GM12878 (cell line): Measurements from ENCODE around the gene TUBGCP2. TPM values are rescaled to one million over a fixed set of nuclear protein-coding genes. Genes with fewer than 3 reads are reported as not detected.

Experiments used
- ATAC-seq: fragments of 200-7000 bp; cut with Tn5 transposase; 3 replicates; pipeline ENCODE4 v1.9.1; 2020; ENCODE audit warnings: mild to moderate bottlenecking, moderate library complexity
- BruUV-seq: library from RNA; stranded (reverse); fragments of 400-500 nt; replicated peaks from 2 replicates; lab custom pipeline; 2021; lab: Mats Ljungman, UMichigan
- CTCF ChIA-PET: fragments of 300-600 bp; sonication (Branson Sonifier 250); formaldehyde crosslinking; extraction: SDS; loops from one replicate; lab custom pipeline; 2021; ENCODE audit warnings: inconsistent platforms; lab: Yijun Ruan, JAX
- POLR2A ChIA-PET: fragments of 350-600 bp; formaldehyde crosslinking; extraction: SDS; loops from one replicate; lab custom pipeline; 2021; ENCODE audit warnings: inconsistent platforms; lab: Charles Lee
- RAD21 ChIA-PET: fragments of 300-600 bp; sonication (Branson Sonifier 250); formaldehyde crosslinking; loops from one replicate; lab custom pipeline; 2023; ENCODE audit warnings: antibody characterized with exemption; ENCODE audit not compliant: unreplicated experiment; lab: Charles Lee
- SMC1A ChIA-PET: fragments of 300-600 bp; sonication (Branson Sonifier 250); formaldehyde crosslinking; loops from one replicate; lab custom pipeline; 2023; ENCODE audit not compliant: unreplicated experiment, uncharacterized antibody; lab: Charles Lee
- DNase-seq: peaks from one replicate; pipeline ENCODE4 v3.0.0-alpha.2; 2011; ENCODE audit warnings: low read depth, low spot score
- FAIRE-seq: peaks from 3 replicates; lab custom pipeline; 2011; peaks lifted over from hg19 to GRCh38; lab: Jason Lieb, UNC
- H2AFZ ChIP-seq: 2 replicates; pipeline ENCODE4 v1.6.0; 2011; ENCODE audit warnings: low read depth, low read length, control low read depth; ENCODE audit not compliant: control insufficient read depth
- H3K27ac ChIP-seq: 2 replicates; pipeline ENCODE4 v1.5.1; 2011; ENCODE audit warnings: control low read depth; ENCODE audit not compliant: control insufficient read depth, insufficient read depth
- H3K27me3 ChIP-seq, 2 experiments: replicated peaks in 1 of 2; 2 replicates each; pipeline versions ENCODE4 v1.6.0 to v1.6.1; 2011; ENCODE audit warnings: low read length in 1 of 2; ENCODE audit not compliant: control insufficient read depth in 2 of 2, insufficient read depth in 2 of 2
- H3K36me3 ChIP-seq, 2 experiments: 2 replicates each; pipeline ENCODE4 v1.5.1; 2011; ENCODE audit warnings: low read length in 1 of 2; ENCODE audit not compliant: control insufficient read depth in 2 of 2, insufficient read depth in 2 of 2
- H3K4me1 ChIP-seq: 2 replicates; pipeline ENCODE4 v1.6.1; 2011; ENCODE audit warnings: mild to moderate bottlenecking, low read length, moderate library complexity, mixed read lengths; ENCODE audit not compliant: control insufficient read depth, insufficient read depth
- H3K4me2 ChIP-seq: 2 replicates; pipeline ENCODE4 v1.6.0; 2011; ENCODE audit warnings: control low read depth; ENCODE audit not compliant: control insufficient read depth, insufficient read depth
- H3K4me3 ChIP-seq: fragments of 200-600 bp; sonication (generic); 2 replicates; pipeline ENCODE4 v1.5.1; 2016
- H3K79me2 ChIP-seq: 2 replicates; pipeline ENCODE4 v1.6.0; 2011; ENCODE audit warnings: low read length; ENCODE audit not compliant: control insufficient read depth, insufficient read depth
- H3K9ac ChIP-seq: 2 replicates; pipeline ENCODE4 v1.8.0; 2011; ENCODE audit warnings: low read length, control low read depth, mixed read lengths; ENCODE audit not compliant: control insufficient read depth, insufficient read depth
- H3K9me3 ChIP-seq: replicated peaks from 3 replicates; pipeline ENCODE4 v1.5.1; 2011; ENCODE audit warnings: mild to moderate bottlenecking, low read length; ENCODE audit not compliant: control insufficient read depth, insufficient read depth
- H4K20me1 ChIP-seq: 2 replicates; pipeline ENCODE4 v1.6.0; 2011; ENCODE audit not compliant: control insufficient read depth, insufficient read depth
- ATF7 ChIP-seq: fragments of 450-650 bp; IDR thresholded peaks from 2 replicates; pipeline ENCODE4 v1.6.1; 2016; ENCODE audit warnings: low read depth, mild to moderate bottlenecking
- BACH1 ChIP-seq: fragments of 450-650 bp; IDR thresholded peaks from 2 replicates; pipeline ENCODE4 v1.6.1; 2017; ENCODE audit warnings: mild to moderate bottlenecking, borderline replicate concordance
- BCL3 ChIP-seq: IDR thresholded peaks from 2 replicates; pipeline ENCODE4 v1.6.1; 2011; ENCODE audit warnings: borderline replicate concordance, low read depth, mild to moderate bottlenecking, moderate library complexity, low read length; ENCODE audit not compliant: insufficient read depth, poor library complexity, severe bottlenecking
- CEBPB ChIP-seq, 2 experiments: fragments of 150-350 bp in 1 of 2; IDR thresholded peaks; 2 replicates each; pipeline ENCODE4 v1.6.1; 2012 to 2014; ENCODE audit warnings: low read depth in 2 of 2, low read length in 2 of 2, borderline replicate concordance in 1 of 2, inconsistent platforms in 1 of 2
- EED ChIP-seq: sonication (generic); IDR thresholded peaks from 2 replicates; pipeline ENCODE4 v1.6.1; 2016; ENCODE audit warnings: antibody characterized with exemption, low read depth
- HDAC2 ChIP-seq: fragments of 200-600 bp; sonication (generic); IDR thresholded peaks from 2 replicates; pipeline ENCODE4 v1.6.1; 2017
- IKZF1 ChIP-seq: fragments of 450-650 bp; conservative IDR thresholded peaks from 2 replicates; pipeline ENCODE4 v1.6.1; 2017; ENCODE audit warnings: antibody characterized with exemption, mild to moderate bottlenecking
- IKZF2 ChIP-seq, 2 experiments: fragments of 450-650 bp; IDR thresholded peaks; 2 replicates each; pipeline ENCODE4 v1.6.1; 2017; ENCODE audit warnings: mild to moderate bottlenecking in 2 of 2, moderate library complexity in 2 of 2
- KAT2A ChIP-seq: conservative IDR thresholded peaks from 2 replicates; pipeline ENCODE4 v1.6.1; 2011; ENCODE audit warnings: low read depth, low read length; ENCODE audit not compliant: control insufficient read depth
- MXI1 ChIP-seq: fragments of 150-350 bp; IDR thresholded peaks from 2 replicates; pipeline ENCODE4 v1.6.1; 2011; ENCODE audit warnings: low read depth, mild to moderate bottlenecking, inconsistent platforms, low read length, improper control_type of control experiment
- RAD51 ChIP-seq: fragments of 450-650 bp; IDR thresholded peaks from 2 replicates; pipeline ENCODE4 v1.6.1; 2016; ENCODE audit warnings: moderate library complexity, mild to moderate bottlenecking, inconsistent platforms
- RUNX3 ChIP-seq: IDR thresholded peaks from 2 replicates; pipeline ENCODE4 v1.6.1; 2012; ENCODE audit warnings: low read length, inconsistent platforms
- SUPT20H ChIP-seq: IDR thresholded peaks from 2 replicates; pipeline ENCODE4 v1.6.1; 2011; ENCODE audit warnings: low read depth, mild to moderate bottlenecking, low read length, moderate library complexity, borderline replicate concordance; ENCODE audit not compliant: control insufficient read depth
- YY1 ChIP-seq: IDR thresholded peaks from 2 replicates; pipeline ENCODE4 v1.6.1; 2011; ENCODE audit warnings: low read depth, mild to moderate bottlenecking, low read length
- ZNF622 ChIP-seq: fragments of 450-650 bp; IDR thresholded peaks from 2 replicates; pipeline ENCODE4 v1.6.1; 2017; ENCODE audit warnings: mild to moderate bottlenecking, inconsistent platforms
- WGBS: methylation state at CpG from one replicate; pipeline ENCODE4 v1.1.6; 2016; ENCODE audit warnings: low lambda C conversion rate; ENCODE audit not compliant: insufficient replicate concordance, insufficient coverage; ENCODE audit errors: missing lambda C conversion rate; 5-methylcytosine and 5-hydroxymethylcytosine counted together
- in situ Hi-C: fragments of 300-500 bp; cut with MboI; formaldehyde crosslinking; loops from 9 replicates; pipeline ENCODE4 v1.14.3; 2018; ENCODE audit warnings: mixed read lengths
- intact Hi-C: fragments of 100-400 bp; cut with micrococcal nuclease; formaldehyde crosslinking; loops from one replicate; pipeline ENCODE4 v1.14.2; 2022; ENCODE audit not compliant: unreplicated experiment
- polyA plus RNA-seq, 11 experiments: library from polyadenylated mRNA; depleted of rRNA in 4 of 11; unstranded in 6 of 11; stranded (reverse) in 5 of 11; fragments of >200 nt; fragmentation: Nextera tagmentation in 4 of 11; fragmentation: Illumina TruSeq in 1 of 11; extraction: Ambion mirVana in 4 of 11; extraction: Trizol in 1 of 11; gene quantifications; 1 replicate in 1 of 11; 2 replicates in 10 of 11; pipeline versions ENCODE4 v1.2.1 to v1.2.3, GENCODE V29; 2011 to 2016; ENCODE audit warnings: inconsistent platforms in 2 of 11, missing spikeins in 2 of 11, low read depth in 1 of 11
- total RNA-seq, 4 experiments: library from RNA; depleted of rRNA in 3 of 4; stranded (reverse); fragments of >200 nt in 3 of 4; fragmentation: Illumina TruSeq in 1 of 4; extraction: Trizol in 1 of 4; gene quantifications; 2 replicates each; pipeline versions ENCODE4 v1.2.1 to v1.2.3, GENCODE V29; 2013 to 2021

TUBGCP2 gene
- total and polyA plus RNA-seq, 10 of the 15 experiments (the other 5 are each of a cell fraction or from before 2014, with no cell fraction given), result 4.8 to 47.1 (median 34.7) TPM

GRCh38 chr10:133258818-133259601 is 49.7 kb downstream of the TUBGCP2 start:
- FAIRE-seq (no peak), ATAC-seq (no peak), DNase-seq (no peak)
- H3K9me3 ChIP-seq, result no peaks in the 10 kb centered on the region
- H3K4me3 ChIP-seq, result no peak overlapping the region
- RAD21 ChIA-PET, result no interaction called here
- H3K9ac ChIP-seq, result no peak overlapping the region
- peaks cover 30% of the 10 kb centered on the region for H3K4me1 ChIP-seq
- in situ Hi-C loops (no loop called here), intact Hi-C loops (no loop called here)
- H2AFZ ChIP-seq, result no peak overlapping the region; the same call in 1 of the 2 replicates
- CTCF ChIA-PET, result interaction anchor here (1.0 to 2.2 kb wide), 4 partner anchors 16 to 48 kb away, joined by 3 to 12 read pairs (median 6); no protein-coding TSS in a partner anchor
- BruUV-seq, result no TSS peak
- H3K27ac ChIP-seq, result no peak overlapping the region
- peaks cover 0 to 1% of the 10 kb centered on the region in 2 experiments; a peak in 1 of 4 replicates for H3K36me3 ChIP-seq
- POLR2A ChIA-PET, result no interaction called here
- no peaks in the 10 kb centered on the region for H4K20me1 ChIP-seq
- SMC1A ChIA-PET, result interaction anchor here (1.5 kb wide), 1 partner anchor 71 kb away, joined by 4 read pairs; no protein-coding TSS in a partner anchor
- TF ChIP-seq EED (peak; percentile 69), ZNF622 (no peak), KAT2A (no peak), YY1 (no peak), ATF7 (peak; percentile 91), IKZF1 (peak; percentile 28; the same call in 1 of the 2 replicates), HDAC2 (no peak), SUPT20H (no peak), CEBPB (IDR thresholded peaks at IDR 0.05; ENCODE audit: borderline replicate concordance in 1 of 2, low read depth in 2 of 2, low read length in 2 of 2) (no peak), RUNX3 (peak; percentile 72), BCL3 (no peak), MXI1 (no peak), BACH1 (no peak), RAD51 (no peak), IKZF2 (IDR thresholded peaks at IDR 0.05) (0 out of 4 replicates have a peak, but pooled peaks of 1 of the 2 experiments have one; percentile 27)
- H3K4me2 ChIP-seq, result no peak overlapping the region; the same call in 1 of the 2 replicates
- H3K27me3 ChIP-seq, result no peaks in the 10 kb centered on the region
- H3K79me2 ChIP-seq, result no peaks in the 10 kb centered on the region
- WGBS, result 30% methylated on average over 24 of the region's 24 CpGs
